ENCODE measurements around the gene MOB2.

The MOB2 gene

DNA sequence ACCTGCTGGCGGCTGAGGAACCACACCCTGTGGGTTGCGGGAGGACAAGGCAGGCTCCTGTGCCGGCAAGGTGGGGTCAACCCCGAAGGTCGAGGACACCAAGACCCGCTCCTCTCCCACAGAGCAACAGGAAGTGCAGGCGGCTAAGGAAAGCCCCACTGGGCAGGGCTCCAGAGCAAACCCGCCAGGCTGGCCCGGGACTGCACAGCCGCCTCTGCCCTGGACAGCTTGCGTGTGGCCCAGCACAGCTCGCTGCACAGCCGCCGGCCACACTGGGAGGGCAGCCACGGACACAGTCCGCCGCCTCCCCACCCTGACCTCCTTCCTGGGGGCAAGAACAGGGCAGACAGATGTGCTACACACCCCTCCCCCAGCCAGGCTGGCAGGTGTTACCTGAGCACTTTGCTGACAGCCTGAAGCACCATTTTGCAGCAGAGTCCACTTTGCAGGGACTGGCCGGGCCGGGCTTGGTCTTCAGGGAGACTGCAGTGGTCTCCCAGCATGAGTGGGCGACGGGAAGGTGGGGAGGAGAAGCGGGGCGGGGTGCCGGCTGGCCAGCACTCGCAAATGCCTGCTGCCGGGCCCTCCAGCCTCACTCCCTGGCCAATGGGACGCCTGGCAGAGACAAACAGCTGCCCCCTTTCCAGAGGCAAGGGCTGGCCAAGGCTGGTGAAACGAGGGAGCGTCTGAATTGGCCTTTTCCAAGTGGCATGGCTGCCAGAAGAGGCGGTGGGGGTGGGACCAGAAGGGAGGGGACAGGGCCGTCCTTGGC is at the start of gene MOB2:
MOB2 (minus strand) TSS at position 726 of the 772 bp plus-strand sequence; CDS start at position 503, 223 bp downstream.
- in situ Hi-C loops (cut with HindIII; ENCODE audit: low sequenced_read_pairs): no loop called here

DNA sequence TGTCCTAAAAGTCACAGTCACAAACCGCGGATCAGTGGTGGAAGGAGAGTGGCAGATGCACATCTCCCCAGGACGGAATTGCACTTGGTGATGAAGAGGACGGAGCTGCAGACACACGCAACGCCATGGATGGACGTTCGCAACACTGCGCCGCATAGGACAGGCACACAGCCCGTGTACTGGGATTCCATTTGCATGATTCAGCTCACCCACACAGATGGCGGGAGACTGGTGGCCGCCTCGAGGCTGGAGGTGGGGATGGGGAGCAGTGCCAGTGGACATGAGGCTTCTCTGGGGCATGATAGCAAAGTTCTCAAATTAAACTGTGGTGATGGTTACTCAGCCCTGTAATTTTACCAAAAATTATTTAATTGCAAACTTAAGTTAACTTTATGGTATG is 48.1 kb upstream of the MOB2 start:
- in situ Hi-C loops (cut with HindIII; ENCODE audit: low sequenced_read_pairs): loop anchor here (5.0 to 10.0 kb wide), 3 partner anchors 57 to 150 kb away; partner anchors contain the start of gene BRSK2

- in situ Hi-C loops (cut with HindIII; ENCODE audit: low sequenced_read_pairs): loop anchor here (10.0 kb wide), 1 partner anchor 149 kb away; the partner anchor contains the start of gene BRSK2
Observed at GRCh38 chr11:1534171-1534570, 47.6 kb upstream of the MOB2 start.

DNA sequence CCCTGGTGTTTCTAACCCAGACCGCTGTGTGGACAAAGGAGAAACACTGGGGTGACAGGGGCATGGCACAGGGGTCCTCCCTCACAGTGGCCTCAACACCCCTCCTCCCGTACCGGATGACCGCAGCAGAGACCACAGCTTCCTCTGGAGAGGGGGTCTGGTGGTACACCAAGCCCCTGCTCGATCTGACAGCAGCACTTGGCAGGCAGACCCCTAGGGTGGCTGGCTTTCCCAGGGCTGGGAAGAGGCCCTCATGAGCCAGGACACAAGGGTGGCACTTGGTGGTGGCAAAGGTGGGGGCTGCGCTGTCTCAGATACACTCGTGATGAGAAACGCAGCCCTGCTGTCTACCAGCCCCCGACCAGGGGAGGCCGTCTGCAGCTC is 46.8 kb upstream of the MOB2 start:
- in situ Hi-C loops (cut with HindIII; ENCODE audit: low sequenced_read_pairs): loop anchor here (10.0 kb wide), 1 partner anchor 149 kb away; the partner anchor contains the start of gene BRSK2

DNA sequence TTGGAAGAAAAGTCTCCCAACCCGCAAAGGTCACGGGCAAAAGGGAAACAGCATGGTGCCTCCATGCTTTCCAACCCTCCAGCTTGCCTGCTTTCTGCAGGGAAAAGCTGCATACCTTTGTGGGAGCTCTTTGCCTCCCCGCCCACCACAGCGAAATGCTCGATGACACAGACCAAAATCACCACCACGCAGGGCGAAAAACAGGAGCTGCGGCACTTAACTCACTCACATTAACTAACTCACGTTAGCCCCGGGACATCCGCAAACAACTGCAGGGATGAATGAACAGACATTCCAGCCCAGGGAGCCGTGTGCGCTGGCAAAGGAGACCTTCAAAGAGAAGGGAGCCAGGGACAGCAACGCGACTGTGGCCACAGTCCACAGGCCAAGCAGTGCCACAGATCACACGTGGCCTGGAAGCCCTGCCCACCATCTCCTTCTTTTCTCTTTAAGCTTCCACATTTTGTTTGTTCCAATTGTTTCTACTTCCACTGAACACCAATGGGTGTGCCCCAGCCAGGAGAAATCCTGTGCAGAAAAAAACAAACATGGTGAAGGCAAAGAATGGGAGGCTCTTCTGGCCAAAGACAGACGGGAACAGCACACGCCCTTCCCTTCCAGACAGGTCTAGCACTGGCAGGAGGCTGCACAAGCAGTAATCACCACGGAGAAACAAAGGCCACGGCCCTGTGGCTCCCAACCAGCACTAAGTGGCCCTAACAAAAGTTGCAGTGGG is 46.2 kb upstream of the MOB2 start:
- in situ Hi-C loops (cut with HindIII; ENCODE audit: low sequenced_read_pairs): loop anchor here (10.0 kb wide), 1 partner anchor 148 kb away; the partner anchor contains the start of gene BRSK2

DNA sequence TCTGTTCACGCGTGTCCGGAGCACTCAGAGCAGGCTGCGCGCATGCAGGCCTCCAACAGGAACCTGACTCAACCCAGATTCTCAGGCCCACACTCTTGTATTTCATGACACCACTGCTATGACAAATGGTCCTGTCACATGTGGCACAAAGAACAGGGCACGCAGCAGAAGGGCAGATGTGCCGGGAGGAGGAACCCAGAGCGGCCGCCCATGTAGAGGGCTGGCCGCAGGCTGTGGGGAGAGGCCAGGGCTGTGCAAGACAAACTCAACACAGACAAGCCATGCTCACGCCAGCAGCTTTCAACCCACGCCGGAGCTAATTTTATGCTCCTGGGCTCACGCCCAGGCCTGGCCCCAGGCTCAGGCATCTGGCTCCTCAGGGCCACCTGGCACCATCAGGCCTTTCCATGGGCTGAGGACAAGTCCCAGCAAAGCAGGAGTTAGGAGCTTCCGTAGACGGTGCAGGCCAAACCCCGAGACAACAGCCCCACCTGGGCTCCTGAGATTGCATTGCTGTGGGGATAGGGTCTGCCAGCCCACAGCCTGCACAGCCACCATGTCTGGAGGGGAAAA is 45.5 kb upstream of the MOB2 start:
- in situ Hi-C loops (cut with HindIII; ENCODE audit: low sequenced_read_pairs): loop anchor here (10.0 kb wide), 1 partner anchor 147 kb away; the partner anchor contains the start of gene BRSK2

DNA sequence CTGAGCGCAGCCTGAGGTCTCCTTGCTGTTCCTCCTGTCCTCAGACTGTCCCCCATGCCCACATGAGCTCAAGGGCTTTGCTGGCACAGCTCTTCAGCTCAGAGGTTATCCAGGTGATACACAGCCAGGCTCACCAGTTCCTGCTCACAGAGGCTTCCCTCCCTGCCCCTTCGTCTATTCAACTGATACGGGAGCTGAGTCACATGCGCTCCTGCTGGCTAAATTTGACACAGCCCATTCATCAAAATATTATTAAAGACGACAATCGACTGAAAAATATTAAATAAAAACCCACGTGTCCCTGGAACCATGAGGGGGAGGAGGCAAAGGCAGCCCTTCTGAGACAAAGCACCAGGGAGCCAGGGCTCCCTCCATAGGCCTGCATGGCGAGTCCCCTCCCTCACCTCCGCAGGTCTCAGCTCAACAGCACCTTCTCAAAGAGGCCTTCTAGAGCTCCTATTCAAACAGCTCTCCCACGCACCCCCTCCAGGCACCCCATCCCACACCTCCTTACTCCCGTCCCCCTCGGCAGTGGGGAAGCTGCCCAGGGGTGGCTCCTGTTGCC is 45.0 kb upstream of the MOB2 start:
- in situ Hi-C loops (cut with HindIII; ENCODE audit: low sequenced_read_pairs): loop anchor here (10.0 kb wide), 1 partner anchor 147 kb away; the partner anchor contains the start of gene BRSK2

- in situ Hi-C loops (cut with HindIII; ENCODE audit: low sequenced_read_pairs): loop anchor here (10.0 kb wide), 1 partner anchor 146 kb away; the partner anchor contains the start of gene BRSK2
Observed at GRCh38 chr11:1530686-1531448, 44.3 kb upstream of the MOB2 start.

DNA sequence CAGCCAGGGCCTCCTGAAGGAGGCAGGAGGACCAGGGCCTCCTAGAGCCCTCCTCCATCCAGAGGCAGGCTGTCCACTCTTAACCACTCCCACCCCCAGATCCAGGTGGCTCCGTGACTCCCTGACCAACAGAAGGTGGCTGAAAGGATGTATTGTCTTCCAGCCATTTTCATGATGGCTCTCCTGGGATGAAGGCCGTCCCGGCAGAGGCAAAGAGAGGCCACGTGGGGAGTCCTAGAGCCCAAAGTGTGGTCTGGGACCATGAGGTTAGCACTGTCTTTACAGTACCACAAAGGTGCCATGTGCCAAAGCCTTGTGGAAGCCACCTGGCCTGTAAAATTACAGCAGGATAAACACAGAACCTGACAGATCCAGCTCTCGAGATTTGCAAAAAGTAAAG is 43.2 kb upstream of the MOB2 start:
- in situ Hi-C loops (cut with HindIII; ENCODE audit: low sequenced_read_pairs): loop anchor here (10.0 kb wide), 1 partner anchor 145 kb away; the partner anchor contains the start of gene BRSK2

DNA sequence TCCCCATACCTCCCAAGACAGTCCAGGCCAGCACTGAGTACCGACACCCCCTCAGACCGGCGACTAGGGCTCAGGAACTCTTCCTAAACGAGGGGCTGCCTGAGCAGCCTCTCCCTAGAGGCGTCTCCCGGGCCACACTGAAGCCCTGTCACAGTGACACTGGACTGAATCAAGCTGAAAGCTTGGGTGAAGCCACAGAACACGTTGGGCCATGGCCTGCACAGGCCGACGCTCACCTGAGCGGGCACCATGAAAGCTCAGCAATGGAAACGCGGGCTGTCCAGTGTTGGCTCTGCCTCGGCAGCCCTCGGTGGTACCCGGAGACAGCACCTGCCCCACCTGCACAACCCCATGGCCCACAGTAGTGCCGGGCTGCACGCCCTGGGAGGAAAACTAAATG is 42.7 kb upstream of the MOB2 start:
- in situ Hi-C loops (cut with HindIII; ENCODE audit: low sequenced_read_pairs): no loop called here

- in situ Hi-C loops (cut with HindIII; ENCODE audit: low sequenced_read_pairs): no loop called here
Observed at GRCh38 chr11:1528710-1529109, 42.1 kb upstream of the MOB2 start.

- in situ Hi-C loops (cut with HindIII; ENCODE audit: low sequenced_read_pairs): no loop called here
Observed at GRCh38 chr11:1526785-1527184, 40.2 kb upstream of the MOB2 start.

- in situ Hi-C loops (cut with HindIII; ENCODE audit: low sequenced_read_pairs): no loop called here
Observed at GRCh38 chr11:1523779-1524178, 37.2 kb upstream of the MOB2 start.

DNA sequence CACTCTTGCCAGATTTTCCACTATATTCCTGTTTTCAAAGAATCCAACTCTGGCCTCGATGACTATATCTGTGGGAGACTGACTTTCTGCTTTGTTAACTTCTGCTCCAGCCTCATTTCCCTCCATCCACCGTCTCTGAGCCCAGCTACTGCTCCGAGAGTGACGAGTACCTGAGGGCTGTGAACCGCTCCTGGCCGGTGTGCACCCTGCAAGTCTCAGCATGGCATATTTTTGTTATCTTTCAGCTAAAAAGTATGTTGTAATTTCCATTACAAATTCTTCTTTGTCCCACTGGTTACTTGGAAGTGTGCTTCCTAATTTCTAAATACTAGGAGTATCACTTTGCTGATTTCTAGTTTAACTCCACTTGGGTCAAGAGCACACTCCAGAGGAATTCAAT is 36.5 kb upstream of the MOB2 start:
- in situ Hi-C loops (cut with HindIII; ENCODE audit: low sequenced_read_pairs): no loop called here

GRCh38 chr11:1522081-1522424 is 35.5 kb upstream of the MOB2 start:
- in situ Hi-C loops (cut with HindIII; ENCODE audit: low sequenced_read_pairs): no loop called here

GRCh38 chr11:1521382-1522080 is 35.0 kb upstream of the MOB2 start:
- in situ Hi-C loops (cut with HindIII; ENCODE audit: low sequenced_read_pairs): no loop called here

DNA sequence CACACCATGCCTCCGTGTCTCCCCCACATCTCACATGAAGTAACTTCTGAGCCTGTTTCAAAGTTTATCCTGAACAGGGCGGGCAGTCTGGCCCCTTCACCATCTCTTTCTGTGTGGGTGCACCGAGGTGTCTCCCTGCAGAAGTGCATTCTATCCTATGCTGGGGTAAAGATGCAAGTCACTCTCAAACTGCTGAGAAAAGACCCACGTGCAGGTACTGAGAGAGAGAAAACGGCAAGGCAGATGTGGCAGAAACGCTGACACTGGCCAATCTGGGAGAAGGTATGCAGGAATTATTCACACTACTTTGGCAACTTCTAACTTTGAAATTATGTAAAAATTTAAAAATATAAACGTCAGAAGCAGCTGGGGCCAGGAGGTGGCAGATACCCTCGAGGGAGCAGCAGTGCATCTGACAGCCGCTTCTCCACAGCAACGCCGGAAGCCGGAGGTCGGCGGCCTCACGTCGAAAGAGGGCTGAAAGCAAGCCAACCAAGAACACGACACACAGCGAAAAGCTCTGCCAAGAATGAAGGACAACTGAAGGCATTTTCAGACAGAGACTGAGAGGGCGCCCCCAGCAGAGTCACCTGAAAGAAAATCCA is 34.2 kb upstream of the MOB2 start:
- in situ Hi-C loops (cut with HindIII; ENCODE audit: low sequenced_read_pairs): no loop called here

DNA sequence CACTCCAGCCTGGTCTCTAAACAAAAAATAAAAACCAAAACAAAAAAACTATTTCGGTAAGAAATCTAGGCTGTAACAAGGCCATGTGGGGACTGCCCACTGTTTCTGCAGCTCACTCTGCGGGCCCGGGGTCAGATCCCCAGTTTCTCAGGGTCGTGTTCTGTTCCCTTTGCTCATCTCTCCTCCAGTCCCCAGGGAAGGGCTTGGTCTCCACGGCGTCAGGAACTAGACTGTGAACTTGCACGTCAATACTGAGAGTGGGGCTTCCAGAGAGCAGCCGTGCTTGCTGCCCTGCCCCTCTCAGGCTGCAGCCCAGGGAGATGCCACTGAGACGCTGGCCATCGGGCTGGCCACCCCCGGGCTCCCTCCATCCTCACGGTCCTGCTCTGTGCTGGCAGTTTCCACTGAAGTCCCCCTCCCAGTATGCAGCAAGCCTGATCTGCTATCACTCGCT is 33.7 kb upstream of the MOB2 start:
- in situ Hi-C loops (cut with HindIII; ENCODE audit: low sequenced_read_pairs): no loop called here
